CD14-positive monocyte (primary cell): ENCODE measurements around the gene IGF1. TPM values are rescaled to one million over a fixed set of nuclear protein-coding genes. Genes with fewer than 3 reads are reported as not detected.

Experiments
- DNase-seq, 3 donors: peaks; one replicate each; pipeline ENCODE4 v3.0.0-alpha.2; 2011 to 2022
- H2AFZ ChIP-seq: 2 replicates; pipeline ENCODE4 v1.6.0; 2012; ENCODE audit warnings: mild to moderate bottlenecking, low read depth, low read length, inconsistent platforms; ENCODE audit not compliant: insufficient read depth, poor library complexity, severe bottlenecking
- H3K27ac ChIP-seq, 2 donors: 1 replicate in 1 of 2; 2 replicates in 1 of 2; pipeline ENCODE4 v1.5.1; 2012 to 2013; ENCODE audit warnings: low read length in 2 of 2, control low read depth in 1 of 2, inconsistent platforms in 1 of 2, low read depth in 1 of 2, mild to moderate bottlenecking in 1 of 2
- H3K27me3 ChIP-seq, 2 donors: one replicate each; pipeline versions ENCODE4 v1.6.0 to v1.6.1; 2011 to 2013; ENCODE audit warnings: low read length in 2 of 2; ENCODE audit not compliant: control insufficient read depth in 2 of 2, insufficient read depth in 2 of 2
- H3K36me3 ChIP-seq, 2 donors: replicated peaks in 1 of 2; 1 replicate in 1 of 2; 2 replicates in 1 of 2; pipeline versions ENCODE4 v1.5.1 to v1.6.1; 2012 to 2013; ENCODE audit warnings: low read length in 2 of 2, control low read depth in 1 of 2, inconsistent platforms in 1 of 2, mild to moderate bottlenecking in 1 of 2; ENCODE audit not compliant: insufficient read depth in 2 of 2, control insufficient read depth in 1 of 2
- H3K4me1 ChIP-seq, 2 donors: 1 replicate in 1 of 2; 2 replicates in 1 of 2; pipeline versions ENCODE4 v1.5.1 to v1.6.1; 2012 to 2013; ENCODE audit warnings: low read length in 2 of 2, control low read depth in 1 of 2, inconsistent platforms in 1 of 2, mild to moderate bottlenecking in 1 of 2, moderate library complexity in 1 of 2; ENCODE audit not compliant: insufficient read depth in 2 of 2, control insufficient read depth in 1 of 2
- H3K4me2 ChIP-seq: replicated peaks from 2 replicates; pipeline ENCODE3; 2012; ENCODE audit warnings: low read length, moderate library complexity, mild to moderate bottlenecking; ENCODE audit not compliant: poor library complexity, severe bottlenecking; ENCODE audit errors: extremely low read depth
- H3K4me3 ChIP-seq, 3 experiments: fragments of 200-600 bp in 1 of 3; sonication (generic) in 1 of 3; replicated peaks in 1 of 3; 1 replicate in 2 of 3; 2 replicates in 1 of 3; pipeline ENCODE4 v1.5.1; 2011 to 2013; ENCODE audit warnings: low read length in 3 of 3, mild to moderate bottlenecking in 3 of 3, control low read depth in 2 of 3, low read depth in 2 of 3, inconsistent platforms in 1 of 3, moderate library complexity in 1 of 3
- H3K79me2 ChIP-seq: 2 replicates; pipeline ENCODE4 v1.6.0; 2012; ENCODE audit warnings: mild to moderate bottlenecking, control low read depth, inconsistent platforms, low read length, moderate library complexity; ENCODE audit not compliant: insufficient read depth
- H3K9ac ChIP-seq: 2 replicates; pipeline ENCODE4 v1.6.0; 2017; ENCODE audit warnings: low read length, mild to moderate bottlenecking; ENCODE audit not compliant: insufficient read depth, poor library complexity, severe bottlenecking
- H3K9me3 ChIP-seq, 2 donors: replicated peaks in 1 of 2; 1 replicate in 1 of 2; 2 replicates in 1 of 2; pipeline versions ENCODE4 v1.5.1 to v1.6.1; 2012 to 2013; ENCODE audit warnings: low read length in 2 of 2, control low read depth in 1 of 2; ENCODE audit not compliant: control insufficient read depth in 1 of 2, insufficient read depth in 1 of 2
- H4K20me1 ChIP-seq: 2 replicates; pipeline ENCODE4 v1.6.0; 2012; ENCODE audit warnings: mild to moderate bottlenecking, low read length, control low read depth, moderate library complexity; ENCODE audit not compliant: insufficient read depth
- H3K27ac Mint-ChIP-seq, 7 donors: one replicate each; pipeline ENCODE4 v1.8.0; 2020; ENCODE audit warnings: mild to moderate bottlenecking in 7 of 7, mixed read lengths in 7 of 7, moderate library complexity in 6 of 7, inconsistent platforms in 2 of 7
- H3K27me3 Mint-ChIP-seq, 3 donors: one replicate each; pipeline ENCODE4 v1.8.0; 2021 to 2022; ENCODE audit warnings: low read depth in 3 of 3, mild to moderate bottlenecking in 3 of 3, mixed read lengths in 3 of 3, moderate library complexity in 3 of 3, inconsistent platforms in 1 of 3
- H3K36me3 Mint-ChIP-seq, 2 donors: one replicate each; pipeline ENCODE4 v1.8.0; 2020; ENCODE audit warnings: mixed read lengths in 2 of 2, inconsistent platforms in 1 of 2, mild to moderate bottlenecking in 1 of 2
- H3K4me1 Mint-ChIP-seq: one replicate; pipeline ENCODE4 v1.8.0; 2020; ENCODE audit warnings: mild to moderate bottlenecking, mixed read lengths
- H3K4me3 Mint-ChIP-seq, 2 donors: one replicate each; pipeline ENCODE4 v1.8.0; 2020; ENCODE audit warnings: mild to moderate bottlenecking in 2 of 2, mixed read lengths in 2 of 2, moderate library complexity in 1 of 2
- H3K9me3 Mint-ChIP-seq, 7 donors: one replicate each; pipeline ENCODE4 v1.8.0; 2020 to 2022; ENCODE audit warnings: mixed read lengths in 7 of 7, mild to moderate bottlenecking in 6 of 7, moderate library complexity in 6 of 7, inconsistent platforms in 2 of 7
- WGBS: methylation state at CpG from one replicate; pipeline ENCODE4 v1.1.5; 2013; ENCODE audit warnings: missing lambda C conversion rate; ENCODE audit not compliant: insufficient coverage; 5-methylcytosine and 5-hydroxymethylcytosine counted together
- intact Hi-C, 2 donors: fragments of 100-400 bp; cut with micrococcal nuclease; formaldehyde crosslinking; loops; one replicate each; pipeline versions ENCODE4 v1.15.0 to v1.15.1; 2023
- polyA plus RNA-seq, 3 donors: library from polyadenylated mRNA; depleted of rRNA in 1 of 3; unstranded in 2 of 3; stranded (reverse) in 1 of 3; fragments of 300-500 nt in 2 of 3; fragments of >200 nt in 1 of 3; fragmentation: Illumina TruSeq in 2 of 3; gene quantifications; 1 replicate in 2 of 3; 2 replicates in 1 of 3; pipeline ENCODE4 v1.2.3, GENCODE V29; 2012 to 2021
- TF ChIP-seq, protein P1 (sequence below): fragments of 200-600 bp; IDR thresholded peaks from one replicate; pipeline ENCODE4 v1.8.0; 2022; ENCODE audit warnings: antibody characterized with exemption, mild to moderate bottlenecking

IGF1 gene
- polyA plus RNA-seq, 3 donors = not detected

DNA sequence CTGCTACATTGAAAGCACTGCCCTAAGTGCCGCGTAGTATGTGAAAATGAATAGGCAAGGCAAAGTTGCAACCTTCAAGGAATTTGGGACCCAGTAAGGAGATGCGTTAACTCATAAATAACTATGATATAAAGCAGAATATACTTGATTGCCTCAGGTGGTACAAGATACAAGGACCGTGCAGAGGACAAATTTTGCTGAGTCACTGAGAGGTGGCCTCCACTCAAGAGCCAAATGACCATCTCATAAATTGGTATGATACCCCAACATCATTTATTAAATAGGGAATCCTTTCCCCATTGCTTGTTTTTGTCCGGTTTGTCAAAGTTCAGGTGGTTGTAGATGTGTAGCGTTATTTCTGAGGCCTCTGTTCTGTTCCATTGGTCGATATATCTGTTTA is 35.7 kb downstream of the IGF1 start:
- Mint-ChIP-seq H3K4me3 (no peak overlapping the region), H3K27me3 (peaks cover 0 to 6% (median 5%) of the 10 kb centered on the region in 3 donors), H3K4me1 (no peaks in the 10 kb centered on the region), H3K9me3 (peaks cover 4 to 16% (median 6%) of the 10 kb centered on the region in 7 donors), H3K27ac (no peak overlapping the region), H3K36me3 (no peaks in the 10 kb centered on the region)
- Histone ChIP-seq H3K36me3 (no peaks in the 10 kb centered on the region), H4K20me1 (no peaks in the 10 kb centered on the region), H3K4me2 (no peak overlapping the region), H3K27me3 (no peaks in the 10 kb centered on the region), H3K79me2 (no peaks in the 10 kb centered on the region), H3K9me3 (peaks cover 0 to 2% of the 10 kb centered on the region in 2 donors), H3K4me1 (no peaks in the 10 kb centered on the region), H2AFZ (no peak overlapping the region), H3K4me3 (no peak overlapping the region), H3K27ac (no peak overlapping the region), H3K9ac (no peak overlapping the region)
- no peak for DNase-seq
- intact Hi-C loops = no loop called here
- TF ChIP-seq, protein P1, sequence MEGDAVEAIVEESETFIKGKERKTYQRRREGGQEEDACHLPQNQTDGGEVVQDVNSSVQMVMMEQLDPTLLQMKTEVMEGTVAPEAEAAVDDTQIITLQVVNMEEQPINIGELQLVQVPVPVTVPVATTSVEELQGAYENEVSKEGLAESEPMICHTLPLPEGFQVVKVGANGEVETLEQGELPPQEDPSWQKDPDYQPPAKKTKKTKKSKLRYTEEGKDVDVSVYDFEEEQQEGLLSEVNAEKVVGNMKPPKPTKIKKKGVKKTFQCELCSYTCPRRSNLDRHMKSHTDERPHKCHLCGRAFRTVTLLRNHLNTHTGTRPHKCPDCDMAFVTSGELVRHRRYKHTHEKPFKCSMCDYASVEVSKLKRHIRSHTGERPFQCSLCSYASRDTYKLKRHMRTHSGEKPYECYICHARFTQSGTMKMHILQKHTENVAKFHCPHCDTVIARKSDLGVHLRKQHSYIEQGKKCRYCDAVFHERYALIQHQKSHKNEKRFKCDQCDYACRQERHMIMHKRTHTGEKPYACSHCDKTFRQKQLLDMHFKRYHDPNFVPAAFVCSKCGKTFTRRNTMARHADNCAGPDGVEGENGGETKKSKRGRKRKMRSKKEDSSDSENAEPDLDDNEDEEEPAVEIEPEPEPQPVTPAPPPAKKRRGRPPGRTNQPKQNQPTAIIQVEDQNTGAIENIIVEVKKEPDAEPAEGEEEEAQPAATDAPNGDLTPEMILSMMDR = no peak
- 72% methylated on average over 3 of the region's 7 CpGs for WGBS

DNA sequence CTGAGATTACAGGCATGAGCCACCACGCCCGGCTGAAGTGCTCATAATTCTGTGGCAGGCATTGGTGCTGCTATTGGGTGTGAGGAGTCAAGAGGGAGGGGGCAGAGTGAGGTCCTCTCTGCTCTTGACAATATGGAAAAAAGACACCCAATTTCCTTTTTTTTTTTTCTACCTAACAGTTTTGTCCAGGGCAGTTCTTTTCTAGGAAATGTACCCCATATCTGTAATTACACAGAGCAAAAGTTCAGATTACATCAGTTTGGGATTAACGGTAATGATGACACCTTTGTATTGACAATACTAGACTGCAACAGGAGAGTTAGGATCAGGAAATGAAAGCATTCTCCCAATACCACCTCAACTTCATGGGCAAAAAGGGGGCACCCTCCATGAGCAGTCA is 36.3 kb downstream of the IGF1 start:
- Histone ChIP-seq H4K20me1 (no peaks in the 10 kb centered on the region), H3K4me3 (no peak overlapping the region), H3K9ac (no peak overlapping the region), H3K27me3 (no peaks in the 10 kb centered on the region), H3K79me2 (no peaks in the 10 kb centered on the region), H2AFZ (no peak overlapping the region), H3K4me1 (no peaks in the 10 kb centered on the region), H3K27ac (no peak overlapping the region), H3K9me3 (peaks cover 0 to 2% of the 10 kb centered on the region in 2 donors), H3K36me3 (no peaks in the 10 kb centered on the region), H3K4me2 (no peak overlapping the region)
- H3K9me3 Mint-ChIP-seq = peaks cover 4 to 16% (median 6%) of the 10 kb centered on the region in 7 donors
- H3K4me3 Mint-ChIP-seq = no peak overlapping the region
- no peak overlapping the region for H3K27ac Mint-ChIP-seq
- TF ChIP-seq, protein P1 = no peak
- intact Hi-C loops = no loop called here
- DNase-seq = no peak
- no CpG with 5 or more reads among the region's 3 CpGs for WGBS
- no peaks in the 10 kb centered on the region for H3K4me1 Mint-ChIP-seq
- no peaks in the 10 kb centered on the region for H3K36me3 Mint-ChIP-seq
- peaks cover 0 to 6% (median 5%) of the 10 kb centered on the region in 3 donors for H3K27me3 Mint-ChIP-seq
